Gastrocnemius medialis (tissue), 4 donors: ENCODE data around the gene DSCAML1. TPM values are rescaled to one million over a fixed set of nuclear protein-coding genes. Genes with fewer than 3 reads are reported as not detected.

Experiments used
- ATAC-seq, 2 donors: fragments of 150-250 bp; one replicate each; pipeline ENCODE4 v1.9.1; 2016
- DNase-seq, 2 donors: peaks; one replicate each; pipeline ENCODE4 v3.0.0-alpha.2; 2019
- H3K27ac ChIP-seq, 4 donors: fragments of 200-600 bp; sonication (generic); 1 replicate in 1 of 4; 2 replicates in 3 of 4; pipeline ENCODE4 v1.5.1; 2016 to 2018; ENCODE audit warnings: mild to moderate bottlenecking in 2 of 4, moderate library complexity in 1 of 4
- H3K27me3 ChIP-seq, 3 donors: fragments of 200-600 bp; sonication (generic) in 2 of 3; 1 replicate in 1 of 3; 2 replicates in 2 of 3; pipeline versions ENCODE4 v1.5.1 to v1.6.0; 2016 to 2019; ENCODE audit warnings: mild to moderate bottlenecking in 1 of 3, moderate library complexity in 1 of 3
- H3K36me3 ChIP-seq, 2 donors: fragments of 200-600 bp; sonication (generic) in 1 of 2; one replicate each; pipeline ENCODE4 v1.5.1; 2017 to 2018
- H3K4me1 ChIP-seq, 2 donors: fragments of 200-600 bp; sonication (generic) in 1 of 2; one replicate each; pipeline ENCODE4 v1.5.1; 2016 to 2017; ENCODE audit warnings: mild to moderate bottlenecking in 2 of 2
- H3K4me3 ChIP-seq, 4 donors: fragments of 200-600 bp; sonication (generic) in 3 of 4; 1 replicate in 1 of 4; 2 replicates in 3 of 4; pipeline ENCODE4 v1.5.1; 2016 to 2019; ENCODE audit warnings: mild to moderate bottlenecking in 2 of 4
- H3K9me3 ChIP-seq, 3 donors: fragments of 200-600 bp; sonication (generic) in 2 of 3; 1 replicate in 1 of 3; 2 replicates in 2 of 3; pipeline ENCODE4 v1.5.1; 2016 to 2019
- CTCF ChIP-seq, 5 experiments: fragments of 450-650 bp in 3 of 5; fragments of 200-600 bp in 2 of 5; sonication (generic) in 2 of 5; IDR thresholded peaks in 4 of 5; conservative IDR thresholded peaks in 1 of 5; 1 replicate in 4 of 5; 2 replicates in 1 of 5; pipeline ENCODE4 v1.5.1; 2016 to 2019; ENCODE audit warnings: antibody characterized with exemption in 5 of 5, mild to moderate bottlenecking in 3 of 5, moderate library complexity in 3 of 5
- POLR2A ChIP-seq, 2 donors: fragments of 450-650 bp; IDR thresholded peaks; one replicate each; pipeline ENCODE4 v1.6.1; 2017; ENCODE audit warnings: antibody characterized with exemption in 2 of 2, mild to moderate bottlenecking in 2 of 2, moderate library complexity in 2 of 2
- in situ Hi-C, 4 donors: fragments of 200-750 bp; cut with MboI; loops; one replicate each; pipeline versions ENCODE4 v1.15.0 to v1.8.0; 2017; ENCODE audit warnings: low sequenced_read_pairs in 4 of 4
- intact Hi-C: fragments of 100-400 bp; cut with DNase I; formaldehyde crosslinking; loops from one replicate; pipeline ENCODE4 v1.15.1; 2023; ENCODE audit warnings: low total_unique reads
- total RNA-seq, 4 donors: library from RNA; depleted of rRNA; stranded (reverse); fragments of >200 nt; gene quantifications; one replicate each; pipeline versions ENCODE4 v1.1.0 to v1.2.3, GENCODE V29; 2016

Gene DSCAML1
- total RNA-seq, 4 donors from 2014 or later = 0.05 to 0.15 (median 0.07) TPM

DNA sequence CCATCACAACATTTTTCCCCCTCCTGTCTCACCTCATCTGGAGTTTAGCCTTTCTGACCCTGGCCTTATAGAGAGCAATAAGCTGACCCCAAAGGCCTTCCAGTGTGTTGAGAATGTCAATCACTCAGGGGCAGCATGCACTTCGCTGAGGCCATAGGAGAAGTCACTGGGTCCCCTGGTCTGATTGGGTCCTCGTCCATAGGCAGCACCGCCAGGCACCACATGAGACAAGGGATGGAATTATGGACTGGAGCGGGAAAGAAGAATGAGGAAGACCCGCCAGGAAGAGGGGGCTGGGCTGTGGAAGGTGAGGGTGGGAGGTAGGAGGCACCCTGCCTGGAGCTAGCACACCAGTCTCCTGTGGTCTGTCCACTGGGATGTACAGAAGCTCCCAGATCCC, 72.9 kb downstream of the DSCAML1 start:
- intact Hi-C loops = no loop called here
- no peaks in the 10 kb centered on the region for H3K27me3 ChIP-seq
- H3K36me3 ChIP-seq = no peaks in the 10 kb centered on the region
- no peak for ATAC-seq
- H3K27ac ChIP-seq = no peak overlapping the region
- no peaks in the 10 kb centered on the region for H3K9me3 ChIP-seq
- in situ Hi-C loops = no loop called here
- no peak overlapping the region for H3K4me3 ChIP-seq
- no peak for DNase-seq
- TF ChIP-seq CTCF (IDR thresholded peaks at IDR 0.05 in 4 of 5, conservative IDR thresholded peaks at IDR 0.05 in 1 of 5) (no peak), POLR2A (IDR thresholded peaks at IDR 0.05) (no peak)
- H3K4me1 ChIP-seq = no peaks in the 10 kb centered on the region

- DNase-seq = no peak
- no peaks in the 10 kb centered on the region for H3K36me3 ChIP-seq
- no peak overlapping the region for H3K27ac ChIP-seq
- H3K27me3 ChIP-seq = peaks cover 0 to 3% (median 0%) of the 10 kb centered on the region in 3 donors
- in situ Hi-C loops (no loop called here), intact Hi-C loops (no loop called here)
- no peak overlapping the region for H3K4me3 ChIP-seq
- H3K9me3 ChIP-seq = no peaks in the 10 kb centered on the region
- no peak for ATAC-seq
- H3K4me1 ChIP-seq = no peaks in the 10 kb centered on the region
- TF ChIP-seq CTCF (IDR thresholded peaks at IDR 0.05 in 4 of 5, conservative IDR thresholded peaks at IDR 0.05 in 1 of 5) = no peak
- no peak for TF ChIP-seq POLR2A (IDR thresholded peaks at IDR 0.05)
These were observed 73.6 kb downstream of the DSCAML1 start for GRCh38 chr11:117723277-117724024.

DNA sequence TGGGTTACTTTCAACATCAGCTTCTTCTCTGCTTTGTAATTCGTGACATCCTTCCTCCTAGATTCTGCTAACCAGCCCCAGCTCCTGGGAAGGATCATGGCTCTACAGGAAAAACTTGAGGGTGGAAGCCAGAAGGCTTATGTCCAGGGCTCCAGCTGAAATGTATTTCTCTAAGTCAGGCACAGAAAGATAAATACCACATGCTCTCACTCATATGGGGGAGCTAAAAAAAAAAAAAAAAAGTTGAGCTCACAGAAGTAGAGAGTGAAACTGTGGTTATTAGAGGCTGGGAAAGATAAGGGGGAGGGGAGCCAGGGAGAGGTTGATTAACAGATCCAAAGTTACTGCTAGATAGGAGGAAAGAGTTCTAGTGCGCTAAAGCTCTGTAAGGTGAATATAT, 74.9 kb downstream of the DSCAML1 start:
- no peak for ATAC-seq

DNA sequence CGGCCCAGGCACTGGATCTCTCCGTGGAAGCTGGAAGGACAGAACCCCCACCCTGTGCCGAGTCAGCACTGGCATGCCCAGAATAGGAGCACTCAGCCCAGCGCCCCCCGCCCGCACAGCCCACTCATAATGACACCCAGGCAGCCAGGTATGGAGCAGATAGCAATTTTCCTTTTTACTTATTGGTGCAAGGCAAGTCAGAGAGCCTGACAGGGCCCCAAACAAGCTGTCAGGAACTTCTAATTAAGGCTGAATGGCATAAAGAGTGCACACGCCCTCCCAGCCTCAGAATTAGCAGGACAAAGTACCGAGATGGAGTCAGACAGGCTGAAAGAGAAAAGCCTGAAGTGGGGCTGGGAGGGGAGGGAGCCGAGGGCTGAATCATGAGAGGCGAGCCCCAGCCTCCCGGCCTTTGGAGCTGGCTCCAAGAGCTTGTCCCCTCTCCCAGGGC, 76.9 kb downstream of the DSCAML1 start:
- TF ChIP-seq CTCF (IDR thresholded peaks at IDR 0.05 in 4 of 5, conservative IDR thresholded peaks at IDR 0.05 in 1 of 5) (no peak), POLR2A (IDR thresholded peaks at IDR 0.05) (no peak)
- intact Hi-C loops (no loop called here), in situ Hi-C loops (no loop called here)
- H3K36me3 ChIP-seq = no peaks in the 10 kb centered on the region
- ATAC-seq (no peak), DNase-seq (no peak)
- H3K27ac ChIP-seq = no peak overlapping the region
- H3K4me1 ChIP-seq = no peaks in the 10 kb centered on the region
- H3K9me3 ChIP-seq = no peaks in the 10 kb centered on the region
- peaks cover 0 to 5% (median 3%) of the 10 kb centered on the region in 3 donors for H3K27me3 ChIP-seq
- no peak overlapping the region for H3K4me3 ChIP-seq

More for the DNA sequence above, 74.9 kb downstream of the DSCAML1 start:
- TF ChIP-seq CTCF (IDR thresholded peaks at IDR 0.05 in 4 of 5, conservative IDR thresholded peaks at IDR 0.05 in 1 of 5) = no peak
- no peak for TF ChIP-seq POLR2A (IDR thresholded peaks at IDR 0.05)
- Histone ChIP-seq H3K4me3 (no peak overlapping the region), H3K9me3 (no peaks in the 10 kb centered on the region), H3K27me3 (peaks cover 0 to 5% (median 3%) of the 10 kb centered on the region in 3 donors), H3K27ac (no peak overlapping the region), H3K36me3 (no peaks in the 10 kb centered on the region), H3K4me1 (no peaks in the 10 kb centered on the region)
- intact Hi-C loops = no loop called here
- DNase-seq = no peak
- in situ Hi-C loops = no loop called here
